HEK293 (cell line): ENCODE measurements around the gene DDX10.

Source experiments
- CTCF ChIP-seq: fragments of 450-650 bp; formaldehyde crosslinking; IDR thresholded peaks from 2 replicates; pipeline ENCODE4 v1.5.1; 2016; ENCODE audit warnings: missing biosample characterization, missing genetic modification characterization
- PBX3 ChIP-seq: sonication (generic); formaldehyde crosslinking; IDR thresholded peaks from 2 replicates; pipeline ENCODE4 v1.8.1; 2022; ENCODE audit warnings: mild to moderate bottlenecking, moderate library complexity, missing genetic modification reagents
- ZBTB44 ChIP-seq: fragments of 450-650 bp; IDR thresholded peaks from 2 replicates; pipeline ENCODE4 v1.5.1; 2018; ENCODE audit warnings: missing biosample characterization, mild to moderate bottlenecking, missing genetic modification characterization
- ZNF239 ChIP-seq: fragments of 450-650 bp; formaldehyde crosslinking; IDR thresholded peaks from 2 replicates; pipeline ENCODE4 v1.5.1; 2016; ENCODE audit warnings: missing biosample characterization, missing genetic modification characterization
- ZNF24 ChIP-seq: fragments of 450-650 bp; formaldehyde crosslinking; IDR thresholded peaks from 2 replicates; pipeline ENCODE4 v1.5.1; 2016; ENCODE audit warnings: missing biosample characterization, missing genetic modification characterization
- ZNF311 ChIP-seq: fragments of 450-650 bp; formaldehyde crosslinking; IDR thresholded peaks from 2 replicates; pipeline ENCODE4 v1.5.1; 2017; ENCODE audit warnings: missing biosample characterization, missing genetic modification characterization, borderline replicate concordance
- ZNF645 ChIP-seq: fragments of 450-650 bp; formaldehyde crosslinking; IDR thresholded peaks from 2 replicates; pipeline ENCODE4; 2016; ENCODE audit warnings: missing biosample characterization, missing genetic modification characterization
- ZNF777 ChIP-seq: fragments of 450-650 bp; formaldehyde crosslinking; IDR thresholded peaks from 2 replicates; pipeline ENCODE4 v1.5.1; 2017; ENCODE audit warnings: missing biosample characterization, missing genetic modification characterization, borderline replicate concordance
- ZNF843 ChIP-seq: fragments of 450-650 bp; formaldehyde crosslinking; IDR thresholded peaks from 2 replicates; pipeline ENCODE4 v1.5.1; 2016; ENCODE audit warnings: missing biosample characterization, missing genetic modification characterization

GRCh38 chr11:108886660-108887009 lies 221.8 kb downstream of the DDX10 start:
- TF ChIP-seq PBX3 (no peak), CTCF (tag by site-specific recombination) (no peak), ZNF239 (tag by site-specific recombination) (no peak), ZNF843 (tag by site-specific recombination) (0 out of 2 replicates have a peak, but pooled peaks have one; percentile 23), ZBTB44 (tag by site-specific recombination) (no peak), ZNF645 (tag by site-specific recombination) (no peak), ZNF24 (tag by site-specific recombination) (no peak), ZNF777 (no peak), ZNF311 (tag by site-specific recombination) (no peak)
